Neural cell (in vitro differentiated cells): ENCODE data around the gene OSBPL1A. TPM values are rescaled to one million over a fixed set of nuclear protein-coding genes. Genes with fewer than 3 reads are reported as not detected.

Source experiments
- H2AFZ ChIP-seq: fragments of 200-600, 300-800 bp; sonication (generic), shearing (Covaris generic); 2 replicates; pipeline ENCODE4 v1.6.0; 2014; ENCODE audit warnings: low read depth, mild to moderate bottlenecking, antibody characterized with exemption, low read length, moderate library complexity
- H3F3A ChIP-seq: fragments of 200-600 bp; shearing (Covaris generic); 2 replicates; pipeline ENCODE4 v1.6.1; 2016; ENCODE audit warnings: mild to moderate bottlenecking, moderate library complexity, mixed read lengths, antibody characterized with exemption, low read length; ENCODE audit not compliant: insufficient read depth, poor library complexity, severe bottlenecking
- H3K27ac ChIP-seq: fragments of 200-600, 300-800 bp; sonication (generic), shearing (Covaris generic); 2 replicates; pipeline ENCODE4 v1.5.1; 2014; ENCODE audit warnings: mild to moderate bottlenecking, low read length, moderate library complexity
- H3K27me3 ChIP-seq: fragments of 300-800, 200-600 bp; sonication (generic), shearing (Covaris generic); 2 replicates; pipeline ENCODE4 v1.6.0; 2014; ENCODE audit warnings: mild to moderate bottlenecking, low read depth, low read length, moderate library complexity; ENCODE audit not compliant: insufficient read depth
- H3K36me3 ChIP-seq: fragments of 300-800, 200-600 bp; sonication (generic), shearing (Covaris generic); 2 replicates; pipeline ENCODE4 v1.5.1; 2014; ENCODE audit warnings: mild to moderate bottlenecking, antibody characterized with exemption, low read length, moderate library complexity; ENCODE audit not compliant: insufficient read depth
- H3K4me2 ChIP-seq: fragments of 300-800, 200-600 bp; sonication (generic), shearing (Covaris generic); 2 replicates; pipeline ENCODE4 v1.6.0; 2014; ENCODE audit warnings: mild to moderate bottlenecking, low read length
- H3K4me3 ChIP-seq: fragments of 300-800, 200-600 bp; sonication (generic), shearing (Covaris generic); 2 replicates; pipeline ENCODE4 v1.5.1; 2014; ENCODE audit warnings: mild to moderate bottlenecking, low read length, moderate library complexity
- H3K79me2 ChIP-seq: fragments of 200-600 bp; shearing (Covaris generic); replicated peaks from 2 replicates; pipeline ENCODE4 v1.6.0; 2014; ENCODE audit warnings: mild to moderate bottlenecking, low read length, moderate library complexity; ENCODE audit not compliant: insufficient read depth
- H3K9ac ChIP-seq: fragments of 300-800, 200-600 bp; sonication (generic), shearing (Covaris generic); 2 replicates; pipeline ENCODE4 v1.6.1; 2016; ENCODE audit warnings: mild to moderate bottlenecking, low read length, mixed read lengths
- H3K9me2 ChIP-seq: fragments of 200-600 bp; shearing (Covaris generic); 2 replicates; pipeline ENCODE4 v1.6.1; 2016; ENCODE audit warnings: mild to moderate bottlenecking, low read length, mixed read lengths; ENCODE audit not compliant: insufficient read depth
- H3K9me3 ChIP-seq: fragments of 200-600, 300-800 bp; sonication (generic), shearing (Covaris generic); 2 replicates; pipeline ENCODE4 v1.6.1; 2016; ENCODE audit warnings: mild to moderate bottlenecking, mixed run types, low read length, moderate library complexity, mixed read lengths
- H4K20me1 ChIP-seq: fragments of 200-600 bp; shearing (Covaris generic); 2 replicates; pipeline ENCODE4 v1.6.1; 2016; ENCODE audit warnings: mild to moderate bottlenecking, mixed run types; ENCODE audit not compliant: insufficient read depth
- EP300 ChIP-seq: fragments of 450-650 bp; conservative IDR thresholded peaks from 2 replicates; pipeline ENCODE4 v1.6.1; 2014; ENCODE audit warnings: antibody characterized with exemption, mild to moderate bottlenecking, moderate library complexity; ENCODE audit not compliant: poor library complexity, severe bottlenecking
- EZH2 ChIP-seq: fragments of 200-600, 300-800 bp; shearing (Covaris generic), sonication (generic); IDR thresholded peaks from 2 replicates; pipeline ENCODE4 v1.6.1; 2014; ENCODE audit warnings: antibody characterized with exemption, low read length, borderline replicate concordance, mild to moderate bottlenecking; ENCODE audit not compliant: insufficient read depth, poor library complexity, severe bottlenecking
- MXI1 ChIP-seq: fragments of 450-650 bp; conservative IDR thresholded peaks from 2 replicates; pipeline ENCODE4 v1.6.1; 2014; ENCODE audit warnings: antibody characterized with exemption, mild to moderate bottlenecking; ENCODE audit not compliant: poor library complexity, severe bottlenecking
- POLR2AphosphoS5 ChIP-seq: IDR thresholded peaks from 2 replicates; pipeline ENCODE4 v1.6.1; 2012
- RAD21 ChIP-seq: fragments of 450-650 bp; conservative IDR thresholded peaks from 2 replicates; pipeline ENCODE4 v1.6.1; 2014; ENCODE audit warnings: antibody characterized with exemption, mild to moderate bottlenecking, moderate library complexity
- SMC3 ChIP-seq: fragments of 450-650 bp; conservative IDR thresholded peaks from 2 replicates; pipeline ENCODE4 v1.6.1; 2014; ENCODE audit warnings: antibody characterized with exemption, mild to moderate bottlenecking, moderate library complexity; ENCODE audit not compliant: poor library complexity
- TAF1 ChIP-seq: IDR thresholded peaks from 2 replicates; pipeline ENCODE4 v1.6.1; 2012; ENCODE audit warnings: low read depth
- polyA plus RNA-seq: library from polyadenylated mRNA; depleted of rRNA; stranded (reverse); fragments of >200 nt; gene quantifications from 2 replicates; pipeline ENCODE4 v1.2.3, GENCODE V29; 2014
- TF ChIP-seq, protein P1 (sequence below): fragments of 450-650 bp; IDR thresholded peaks from 2 replicates; pipeline ENCODE4 v1.5.1; 2014; ENCODE audit warnings: antibody characterized with exemption, mild to moderate bottlenecking, moderate library complexity; ENCODE audit not compliant: poor library complexity, severe bottlenecking
- TF ChIP-seq, protein P2 (sequence below): IDR thresholded peaks from 2 replicates; pipeline ENCODE4 v1.6.1; 2012; ENCODE audit warnings: borderline replicate concordance

Gene OSBPL1A
- polyA plus RNA-seq, 1 donor from 2014 or later: 24.9 TPM

DNA sequence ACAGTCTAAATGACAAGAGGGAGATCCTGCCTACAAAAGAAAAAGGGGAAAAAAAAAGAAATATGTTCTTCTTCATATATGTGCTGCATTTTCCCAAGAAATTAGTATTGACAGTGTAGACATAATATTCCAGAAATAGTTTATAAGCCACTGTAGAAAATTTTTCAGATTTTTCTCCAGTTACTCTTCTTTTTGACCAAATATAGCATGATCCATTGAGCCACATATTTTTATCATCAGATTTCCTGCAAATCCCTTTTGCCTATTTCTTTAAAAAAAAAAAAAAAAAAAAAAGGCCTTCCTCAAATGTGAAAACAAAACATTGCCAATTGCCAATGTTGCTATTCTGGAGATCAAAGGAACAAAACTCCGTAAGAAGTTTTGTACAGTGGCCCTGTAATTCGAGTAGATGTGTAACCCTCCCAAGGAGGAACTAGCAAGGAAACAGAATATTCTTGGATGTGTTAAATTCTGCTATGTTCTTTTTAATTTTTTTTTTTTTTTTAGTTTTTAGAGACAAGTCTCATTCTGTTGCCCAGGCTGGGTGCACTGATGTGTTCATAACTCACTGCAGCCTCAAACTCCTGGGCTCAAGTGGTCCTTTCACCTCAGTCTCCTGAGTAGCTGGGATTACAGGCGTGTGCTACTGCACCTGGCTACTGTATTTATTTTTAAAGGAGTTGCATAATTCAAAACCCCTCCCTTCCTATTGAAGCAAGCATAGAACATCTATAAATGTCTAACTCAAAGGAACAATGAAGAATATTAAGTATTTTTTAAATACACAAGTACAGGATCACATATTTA is 271.3 kb downstream of the OSBPL1A start:
- no peak overlapping the region for H3K4me2 ChIP-seq

DNA sequence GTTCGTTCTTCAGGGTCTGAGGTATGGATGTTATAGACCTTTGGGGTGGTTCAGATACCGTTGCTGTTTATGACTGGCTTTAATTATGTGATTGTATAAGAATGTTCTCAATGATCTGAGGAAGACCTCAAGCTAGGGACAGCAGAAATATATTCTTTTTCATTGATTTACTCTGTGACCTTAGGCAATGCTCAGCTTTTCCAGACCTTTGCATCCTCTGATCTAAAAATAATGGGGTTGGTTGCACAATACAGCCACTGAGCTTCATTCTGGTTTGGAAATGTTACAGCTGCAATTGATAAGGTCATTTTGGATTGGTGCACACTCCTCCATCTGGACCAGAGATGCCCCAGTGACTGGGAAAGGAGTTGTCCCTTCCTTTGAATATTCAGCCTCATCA is 276.0 kb downstream of the OSBPL1A start:
- Histone ChIP-seq H3K79me2 (no peaks in the 10 kb centered on the region), H4K20me1 (no peaks in the 10 kb centered on the region), H2AFZ (no peak overlapping the region), H3F3A (no peaks in the 10 kb centered on the region), H3K9me2 (no peaks in the 10 kb centered on the region), H3K4me2 (no peak overlapping the region), H3K9me3 (no peaks in the 10 kb centered on the region), H3K27me3 (no peaks in the 10 kb centered on the region), H3K4me3 (no peak overlapping the region), H3K9ac (no peak overlapping the region), H3K36me3 (peaks cover 11% of the 10 kb centered on the region), H3K27ac (no peak overlapping the region)
- TF ChIP-seq TAF1 (no peak), POLR2AphosphoS5 (no peak), EP300 (no peak), RAD21 (no peak), SMC3 (no peak), MXI1 (no peak), EZH2 (no peak)
- TF ChIP-seq, protein P1, sequence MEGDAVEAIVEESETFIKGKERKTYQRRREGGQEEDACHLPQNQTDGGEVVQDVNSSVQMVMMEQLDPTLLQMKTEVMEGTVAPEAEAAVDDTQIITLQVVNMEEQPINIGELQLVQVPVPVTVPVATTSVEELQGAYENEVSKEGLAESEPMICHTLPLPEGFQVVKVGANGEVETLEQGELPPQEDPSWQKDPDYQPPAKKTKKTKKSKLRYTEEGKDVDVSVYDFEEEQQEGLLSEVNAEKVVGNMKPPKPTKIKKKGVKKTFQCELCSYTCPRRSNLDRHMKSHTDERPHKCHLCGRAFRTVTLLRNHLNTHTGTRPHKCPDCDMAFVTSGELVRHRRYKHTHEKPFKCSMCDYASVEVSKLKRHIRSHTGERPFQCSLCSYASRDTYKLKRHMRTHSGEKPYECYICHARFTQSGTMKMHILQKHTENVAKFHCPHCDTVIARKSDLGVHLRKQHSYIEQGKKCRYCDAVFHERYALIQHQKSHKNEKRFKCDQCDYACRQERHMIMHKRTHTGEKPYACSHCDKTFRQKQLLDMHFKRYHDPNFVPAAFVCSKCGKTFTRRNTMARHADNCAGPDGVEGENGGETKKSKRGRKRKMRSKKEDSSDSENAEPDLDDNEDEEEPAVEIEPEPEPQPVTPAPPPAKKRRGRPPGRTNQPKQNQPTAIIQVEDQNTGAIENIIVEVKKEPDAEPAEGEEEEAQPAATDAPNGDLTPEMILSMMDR: no peak
- TF ChIP-seq, protein P2, sequence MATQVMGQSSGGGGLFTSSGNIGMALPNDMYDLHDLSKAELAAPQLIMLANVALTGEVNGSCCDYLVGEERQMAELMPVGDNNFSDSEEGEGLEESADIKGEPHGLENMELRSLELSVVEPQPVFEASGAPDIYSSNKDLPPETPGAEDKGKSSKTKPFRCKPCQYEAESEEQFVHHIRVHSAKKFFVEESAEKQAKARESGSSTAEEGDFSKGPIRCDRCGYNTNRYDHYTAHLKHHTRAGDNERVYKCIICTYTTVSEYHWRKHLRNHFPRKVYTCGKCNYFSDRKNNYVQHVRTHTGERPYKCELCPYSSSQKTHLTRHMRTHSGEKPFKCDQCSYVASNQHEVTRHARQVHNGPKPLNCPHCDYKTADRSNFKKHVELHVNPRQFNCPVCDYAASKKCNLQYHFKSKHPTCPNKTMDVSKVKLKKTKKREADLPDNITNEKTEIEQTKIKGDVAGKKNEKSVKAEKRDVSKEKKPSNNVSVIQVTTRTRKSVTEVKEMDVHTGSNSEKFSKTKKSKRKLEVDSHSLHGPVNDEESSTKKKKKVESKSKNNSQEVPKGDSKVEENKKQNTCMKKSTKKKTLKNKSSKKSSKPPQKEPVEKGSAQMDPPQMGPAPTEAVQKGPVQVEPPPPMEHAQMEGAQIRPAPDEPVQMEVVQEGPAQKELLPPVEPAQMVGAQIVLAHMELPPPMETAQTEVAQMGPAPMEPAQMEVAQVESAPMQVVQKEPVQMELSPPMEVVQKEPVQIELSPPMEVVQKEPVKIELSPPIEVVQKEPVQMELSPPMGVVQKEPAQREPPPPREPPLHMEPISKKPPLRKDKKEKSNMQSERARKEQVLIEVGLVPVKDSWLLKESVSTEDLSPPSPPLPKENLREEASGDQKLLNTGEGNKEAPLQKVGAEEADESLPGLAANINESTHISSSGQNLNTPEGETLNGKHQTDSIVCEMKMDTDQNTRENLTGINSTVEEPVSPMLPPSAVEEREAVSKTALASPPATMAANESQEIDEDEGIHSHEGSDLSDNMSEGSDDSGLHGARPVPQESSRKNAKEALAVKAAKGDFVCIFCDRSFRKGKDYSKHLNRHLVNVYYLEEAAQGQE: no peak

More for the DNA sequence above, 271.3 kb downstream of the OSBPL1A start:
- no peak overlapping the region for H3K9ac ChIP-seq
- H3K27me3 ChIP-seq: no peaks in the 10 kb centered on the region
- H2AFZ ChIP-seq: no peak overlapping the region
- H3K79me2 ChIP-seq: no peaks in the 10 kb centered on the region
- H4K20me1 ChIP-seq: no peaks in the 10 kb centered on the region
- H3K36me3 ChIP-seq: peaks cover 10% of the 10 kb centered on the region
- no peaks in the 10 kb centered on the region for H3F3A ChIP-seq
- TF ChIP-seq, protein P2: no peak
- no peak for TF ChIP-seq MXI1
- no peaks in the 10 kb centered on the region for H3K9me3 ChIP-seq
- H3K4me3 ChIP-seq: no peak overlapping the region
- H3K9me2 ChIP-seq: no peaks in the 10 kb centered on the region
- no peak overlapping the region for H3K27ac ChIP-seq
